Fibroblast of villous mesenchyme (primary cell): ENCODE results near the gene CYP24A1. TPM values are rescaled to one million over a fixed set of nuclear protein-coding genes. Genes with fewer than 3 reads are reported as not detected.
"Not testable (repeated sequence)": the region's sequence is repeated elsewhere in the genome, so short reads cannot be mapped to it uniquely, and the experiment has no call there.

Source experiments
- DNase-seq: peaks from one replicate; pipeline ENCODE4 v3.0.0-alpha.2; 2010; ENCODE audit warnings: low read depth
- H3K4me3 ChIP-seq: 2 replicates; pipeline ENCODE4 v1.5.1; 2011; ENCODE audit warnings: low read depth, mild to moderate bottlenecking, low read length
- total RNA-seq: library from RNA; depleted of rRNA; stranded (reverse); fragments of >200 nt; gene quantifications from 2 replicates; pipeline ENCODE4 v1.2.3, GENCODE V29; 2012
- TF ChIP-seq, protein P1 (sequence below): IDR thresholded peaks from 2 replicates; pipeline ENCODE4 v1.5.1; 2012; ENCODE audit warnings: low read depth, mild to moderate bottlenecking, low read length; ENCODE audit not compliant: insufficient read depth

The CYP24A1 gene
- total RNA-seq, 1 donor: not detected

GRCh38 chr20:54134445-54135220 is 39.2 kb downstream of the CYP24A1 start:
- TF ChIP-seq, protein P1, sequence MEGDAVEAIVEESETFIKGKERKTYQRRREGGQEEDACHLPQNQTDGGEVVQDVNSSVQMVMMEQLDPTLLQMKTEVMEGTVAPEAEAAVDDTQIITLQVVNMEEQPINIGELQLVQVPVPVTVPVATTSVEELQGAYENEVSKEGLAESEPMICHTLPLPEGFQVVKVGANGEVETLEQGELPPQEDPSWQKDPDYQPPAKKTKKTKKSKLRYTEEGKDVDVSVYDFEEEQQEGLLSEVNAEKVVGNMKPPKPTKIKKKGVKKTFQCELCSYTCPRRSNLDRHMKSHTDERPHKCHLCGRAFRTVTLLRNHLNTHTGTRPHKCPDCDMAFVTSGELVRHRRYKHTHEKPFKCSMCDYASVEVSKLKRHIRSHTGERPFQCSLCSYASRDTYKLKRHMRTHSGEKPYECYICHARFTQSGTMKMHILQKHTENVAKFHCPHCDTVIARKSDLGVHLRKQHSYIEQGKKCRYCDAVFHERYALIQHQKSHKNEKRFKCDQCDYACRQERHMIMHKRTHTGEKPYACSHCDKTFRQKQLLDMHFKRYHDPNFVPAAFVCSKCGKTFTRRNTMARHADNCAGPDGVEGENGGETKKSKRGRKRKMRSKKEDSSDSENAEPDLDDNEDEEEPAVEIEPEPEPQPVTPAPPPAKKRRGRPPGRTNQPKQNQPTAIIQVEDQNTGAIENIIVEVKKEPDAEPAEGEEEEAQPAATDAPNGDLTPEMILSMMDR: no peak
- DNase-seq: no peak
- no peak overlapping the region for H3K4me3 ChIP-seq

DNA sequence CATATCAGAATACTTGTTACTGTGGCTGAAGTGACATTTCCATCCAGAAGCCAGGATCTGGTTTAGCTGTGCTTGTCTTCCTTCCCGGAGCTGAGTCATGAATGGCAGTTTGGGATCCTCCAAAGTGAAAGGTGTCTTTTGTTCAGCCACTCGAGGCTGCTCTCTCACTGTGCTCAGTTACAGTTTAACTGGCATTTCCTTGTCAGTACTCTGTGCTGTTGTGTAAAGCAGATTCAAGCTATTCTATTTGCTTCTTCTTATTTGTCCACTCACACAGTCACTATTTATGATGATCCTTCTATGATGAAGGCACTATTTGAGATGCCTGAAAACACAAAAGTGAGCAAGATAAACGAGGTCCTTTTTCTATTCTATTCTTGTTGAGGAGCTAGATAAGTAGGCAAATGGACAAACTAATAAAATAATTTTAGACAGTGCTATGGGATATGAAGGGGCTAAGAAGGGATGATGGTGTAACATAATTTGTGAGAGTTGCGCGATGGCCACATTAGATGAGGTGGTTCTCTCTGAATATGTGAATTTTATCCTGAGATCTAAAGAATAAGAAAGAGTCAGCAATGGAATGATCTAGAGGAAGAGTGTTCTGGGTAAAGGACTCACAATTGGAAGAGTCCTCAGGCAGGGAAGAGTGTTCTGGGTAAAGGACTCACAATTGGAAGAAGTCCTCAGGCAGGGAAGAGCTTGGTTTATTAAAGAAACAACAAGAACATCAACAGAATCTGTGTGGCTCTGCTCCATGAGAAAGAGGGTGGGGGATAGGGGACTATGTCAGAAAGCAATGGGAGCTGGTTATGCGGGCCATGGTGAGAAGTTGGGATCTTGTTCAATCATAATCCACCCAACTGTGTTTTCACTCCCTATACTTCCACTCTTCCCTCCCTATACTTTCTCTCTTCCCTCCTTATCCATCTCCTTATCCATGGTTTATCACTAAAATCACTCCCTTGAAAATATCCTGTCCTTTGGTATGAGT is 40.1 kb downstream of the CYP24A1 start:
- TF ChIP-seq, protein P1: no peak
- H3K4me3 ChIP-seq: no peak overlapping the region
- DNase-seq: peak; percentile 37

DNA sequence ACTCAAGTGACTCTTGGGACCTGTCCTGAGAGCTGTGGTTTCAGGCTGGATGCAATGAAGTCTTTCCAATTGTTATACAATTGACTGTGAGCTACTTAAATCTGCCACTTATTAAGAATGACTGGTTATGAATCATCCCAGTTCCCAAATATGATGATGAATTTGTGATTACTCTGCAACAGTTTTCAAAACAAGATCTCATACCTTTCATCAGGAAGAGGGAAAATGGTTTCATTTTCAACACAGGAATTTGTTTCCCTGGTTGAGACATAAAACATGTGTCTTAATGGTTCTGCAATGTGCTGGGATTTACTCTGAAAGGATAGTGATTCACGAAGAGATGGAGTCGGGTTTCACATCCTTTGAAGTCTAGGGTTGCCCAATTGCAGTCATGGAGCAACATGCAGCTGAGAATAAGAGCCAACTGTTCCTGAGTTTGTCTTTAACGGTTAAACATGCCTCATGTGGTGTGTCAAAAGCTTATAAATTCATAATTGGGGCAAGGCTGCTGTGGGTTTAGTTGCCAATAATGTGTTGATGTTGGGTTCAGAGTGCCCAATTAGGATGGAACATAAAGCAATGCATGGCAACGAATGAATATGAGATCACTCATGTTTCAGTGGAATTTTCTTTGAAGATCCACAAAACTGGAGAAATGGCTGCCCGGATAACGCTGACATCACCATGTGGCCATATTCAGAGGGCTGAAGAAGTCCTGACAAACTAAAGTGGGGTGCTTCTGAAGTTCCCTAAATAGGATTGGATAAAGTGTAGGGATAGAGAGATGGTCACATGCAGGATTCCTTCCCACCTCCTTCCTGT is 41.0 kb downstream of the CYP24A1 start:
- TF ChIP-seq, protein P1: no peak
- peak; percentile 99 for DNase-seq
- no peak overlapping the region for H3K4me3 ChIP-seq

DNA sequence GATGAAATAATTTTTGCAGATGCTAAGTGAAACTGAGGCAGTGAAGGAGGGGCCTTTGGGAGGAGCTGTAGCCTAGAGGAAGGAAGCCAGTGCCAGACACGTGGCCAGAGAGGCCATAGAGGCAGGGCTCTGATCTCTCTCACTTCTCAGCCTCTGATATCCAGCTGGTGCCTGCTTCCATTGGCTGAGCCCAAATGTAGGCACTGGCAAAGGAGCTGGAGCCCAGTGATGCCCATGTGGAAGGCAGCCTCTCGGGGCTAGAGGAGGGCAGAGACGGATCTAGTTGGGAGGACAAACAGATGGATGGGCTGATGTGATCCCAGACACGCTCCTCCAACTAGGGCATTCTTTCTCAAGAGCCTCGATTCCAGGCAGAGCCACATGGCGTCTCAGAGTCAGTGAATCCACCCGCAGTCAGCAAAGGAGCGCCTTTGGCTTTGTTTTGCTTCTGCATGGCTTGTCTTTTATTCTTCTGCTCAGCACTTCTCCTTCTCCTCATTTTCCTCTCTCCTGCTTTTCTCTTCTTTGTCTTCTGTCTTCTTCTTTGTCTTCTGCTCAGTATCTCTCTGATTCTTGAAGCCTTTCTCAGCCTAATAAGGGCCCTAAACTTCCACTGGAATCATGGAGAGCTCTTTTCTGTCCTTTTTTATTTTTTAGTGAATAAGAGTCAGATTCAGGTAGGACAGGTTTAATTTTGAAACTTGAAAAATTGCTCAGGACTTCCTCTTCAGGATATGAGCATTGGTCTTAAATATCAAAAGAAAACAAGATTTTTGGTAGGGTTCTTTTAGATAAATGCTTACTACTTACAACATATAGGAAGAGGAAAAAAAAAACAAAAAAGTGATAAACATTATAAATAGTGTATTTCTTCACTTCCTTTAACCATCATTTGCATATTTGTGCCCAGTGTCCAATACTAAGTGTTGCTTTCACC is 41.8 kb downstream of the CYP24A1 start:
- no peak overlapping the region for H3K4me3 ChIP-seq

DNA sequence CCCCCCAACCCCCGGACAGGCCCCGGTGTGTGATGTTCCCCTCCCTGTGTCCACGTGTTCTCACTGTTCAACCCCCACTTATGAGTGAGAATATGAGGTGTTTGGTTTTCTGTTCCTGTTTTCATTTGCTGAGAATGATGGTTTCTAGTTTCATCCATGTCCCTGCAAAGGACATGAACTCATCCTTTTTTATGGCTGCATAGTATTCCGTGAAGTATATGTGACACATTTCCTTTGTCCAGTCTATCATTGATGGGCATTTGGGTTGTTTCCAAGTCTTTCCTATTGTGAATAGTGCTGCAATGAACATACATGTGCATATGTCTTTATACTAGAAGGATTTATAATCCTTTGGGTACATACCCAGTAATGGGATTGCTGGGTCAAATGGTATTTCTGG is 42.7 kb downstream of the CYP24A1 start:
- H3K4me3 ChIP-seq, DNase-seq: not testable (repeated sequence)

More for the DNA sequence above, 41.8 kb downstream of the CYP24A1 start:
- no peak for DNase-seq
- TF ChIP-seq, protein P1: no peak

GRCh38 chr20:54129350-54129749 is 44.4 kb downstream of the CYP24A1 start:
- DNase-seq: no peak
- TF ChIP-seq, protein P1: no peak

More at GRCh38 chr20:54129350-54129749, 44.4 kb downstream of the CYP24A1 start:
- H3K4me3 ChIP-seq: no peak overlapping the region
